SK-N-SH treated with all-trans-retinoic acid at 6 μM for 48 hours (cell line): Measurements from ENCODE around the gene COX7A1.
"Not testable (repeated sequence)": the region's sequence is repeated elsewhere in the genome, so short reads cannot be mapped to it uniquely, and the experiment has no call there.

Experiments
- ATAC-seq: fragments of 200-7000 bp; cut with Tn5 transposase; 3 replicates; pipeline ENCODE4 v1.9.1; 2020; ENCODE audit warnings: mild to moderate bottlenecking, moderate library complexity
- ARNTL ChIP-seq: fragments of 450-650 bp; formaldehyde crosslinking; IDR thresholded peaks from 2 replicates; pipeline ENCODE4 v1.5.0; 2020; ENCODE audit warnings: low read depth, mild to moderate bottlenecking, moderate library complexity, borderline replicate concordance
- BACH2 ChIP-seq: fragments of 250-450 bp; sonication (Bioruptor Pico); IDR thresholded peaks from 2 replicates; pipeline ENCODE4 v1.9.0; 2021; ENCODE audit warnings: mild to moderate bottlenecking, borderline replicate concordance
- CSDC2 ChIP-seq: fragments of 250-450 bp; sonication (Bioruptor Pico); IDR thresholded peaks from 2 replicates; pipeline ENCODE4 v1.5.0; 2020; ENCODE audit warnings: mild to moderate bottlenecking, moderate library complexity
- CSRNP3 ChIP-seq: fragments of 250-450 bp; sonication (Bioruptor Pico); IDR thresholded peaks from 2 replicates; pipeline ENCODE4 v1.5.1; 2021; ENCODE audit warnings: mild to moderate bottlenecking, moderate library complexity
- ESRRG ChIP-seq: fragments of 250-450 bp; sonication (Bioruptor Pico); IDR thresholded peaks from 2 replicates; pipeline ENCODE4 v1.6.1; 2021; ENCODE audit warnings: mild to moderate bottlenecking
- GLIS3 ChIP-seq: fragments of 250-450 bp; sonication (Bioruptor Pico); IDR thresholded peaks from 2 replicates; pipeline ENCODE4 v1.5.0; 2020; ENCODE audit warnings: mild to moderate bottlenecking, moderate library complexity
- ISL1 ChIP-seq: fragments of 250-450 bp; sonication (Bioruptor Pico); IDR thresholded peaks from 2 replicates; pipeline ENCODE4 v2.1.2; 2022; ENCODE audit warnings: mild to moderate bottlenecking, moderate library complexity
- OSR1 ChIP-seq: fragments of 250-450 bp; sonication (Bioruptor Pico); IDR thresholded peaks from 2 replicates; pipeline ENCODE4 v1.8.0; 2022; ENCODE audit warnings: moderate library complexity, mild to moderate bottlenecking, inconsistent platforms
- PATZ1 ChIP-seq: fragments of 250-450 bp; sonication (Bioruptor Pico); IDR thresholded peaks from 2 replicates; pipeline ENCODE4 v1.8.0; 2020; ENCODE audit warnings: mild to moderate bottlenecking, moderate library complexity, borderline replicate concordance
- PPARA ChIP-seq: fragments of 250-450 bp; sonication (Bioruptor Pico); IDR thresholded peaks from 2 replicates; pipeline ENCODE4 v1.5.0; 2020; ENCODE audit warnings: mild to moderate bottlenecking, borderline replicate concordance
- RARB ChIP-seq: fragments of 250-450 bp; sonication (Bioruptor Pico); IDR thresholded peaks from 2 replicates; pipeline ENCODE4 v1.8.0; 2021; ENCODE audit warnings: mild to moderate bottlenecking, moderate library complexity
- SNAI2 ChIP-seq: fragments of 250-450 bp; sonication (Bioruptor Pico); IDR thresholded peaks from 2 replicates; pipeline ENCODE4 v1.5.0; 2020; ENCODE audit warnings: mild to moderate bottlenecking, moderate library complexity
- TCF4 ChIP-seq: fragments of 250-450 bp; sonication (Bioruptor Pico); IDR thresholded peaks from 2 replicates; pipeline ENCODE4 v1.8.0; 2021; ENCODE audit warnings: mild to moderate bottlenecking, moderate library complexity, borderline replicate concordance
- TOX ChIP-seq: fragments of 250-450 bp; sonication (Bioruptor Pico); IDR thresholded peaks from 2 replicates; pipeline ENCODE4 v1.8.0; 2021; ENCODE audit warnings: mild to moderate bottlenecking, moderate library complexity, borderline replicate concordance
- ZC3H10 ChIP-seq: fragments of 250-450 bp; sonication (Bioruptor Pico); IDR thresholded peaks from 2 replicates; pipeline ENCODE4 v1.5.1; 2021; ENCODE audit warnings: mild to moderate bottlenecking, moderate library complexity
- ZFP3 ChIP-seq: fragments of 250-450 bp; sonication (Bioruptor Pico); IDR thresholded peaks from 2 replicates; pipeline ENCODE4 v1.5.0; 2020; ENCODE audit warnings: mild to moderate bottlenecking, moderate library complexity
- ZFP30 ChIP-seq: fragments of 450-650 bp; formaldehyde crosslinking; IDR thresholded peaks from 2 replicates; pipeline ENCODE4 v1.5.0; 2022; ENCODE audit warnings: mild to moderate bottlenecking, moderate library complexity
- ZNF565 ChIP-seq: fragments of 450-650 bp; formaldehyde crosslinking; conservative IDR thresholded peaks from 2 replicates; pipeline ENCODE4 v1.5.0; 2020; ENCODE audit warnings: low read depth, mild to moderate bottlenecking, moderate library complexity
- ZNF70 ChIP-seq: fragments of 450-650 bp; formaldehyde crosslinking; IDR thresholded peaks from 2 replicates; pipeline ENCODE4 v1.5.0; 2020; ENCODE audit warnings: mild to moderate bottlenecking, moderate library complexity
- ZNF8 ChIP-seq: fragments of 450-650 bp; formaldehyde crosslinking; IDR thresholded peaks from 2 replicates; pipeline ENCODE4 v1.5.0; 2020; ENCODE audit warnings: mild to moderate bottlenecking, moderate library complexity
- TF ChIP-seq, protein P1 (sequence below): fragments of 250-450 bp; sonication (Bioruptor Pico); IDR thresholded peaks from 2 replicates; pipeline ENCODE4 v1.8.0; 2021; ENCODE audit warnings: low read depth, mild to moderate bottlenecking, moderate library complexity, borderline replicate concordance

COX7A1 gene

DNA sequence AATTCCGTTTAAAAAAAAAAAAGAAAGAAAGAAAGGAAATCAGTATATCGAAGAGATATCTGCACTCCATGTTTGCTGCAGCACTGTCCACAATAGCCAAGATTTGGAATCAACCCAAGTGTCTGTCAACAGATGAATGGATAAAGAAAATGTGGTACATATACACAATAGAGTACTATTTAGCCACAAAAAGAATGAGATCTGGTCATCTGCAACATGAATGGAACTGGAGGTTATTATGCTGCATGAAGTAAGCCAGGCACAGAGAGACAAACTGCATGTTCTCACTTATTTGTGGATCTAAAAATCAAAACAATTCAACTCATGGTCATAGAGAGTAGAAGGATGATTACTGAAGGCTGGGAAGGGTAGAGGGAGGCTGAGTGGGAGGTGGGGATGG lies 45.9 kb upstream of the COX7A1 start:
- no peak for ATAC-seq
- TF ChIP-seq ZNF70: peak; percentile 39; the same call in 1 of the 2 replicates
- TF ChIP-seq ZNF8 (CRISPR knock-in tag): peak; percentile 48; the same call in 1 of the 2 replicates
- no peak for TF ChIP-seq OSR1 (CRISPR knock-in tag)

GRCh38 chr19:36196249-36196648 lies 44.0 kb upstream of the COX7A1 start:
- no peak for ATAC-seq
- TF ChIP-seq TOX (no peak), CSDC2 (CRISPR knock-in tag) (no peak), ZFP30 (CRISPR knock-in tag) (no peak), ZNF8 (CRISPR knock-in tag) (no peak), GLIS3 (CRISPR knock-in tag) (no peak), ARNTL (no peak)

DNA sequence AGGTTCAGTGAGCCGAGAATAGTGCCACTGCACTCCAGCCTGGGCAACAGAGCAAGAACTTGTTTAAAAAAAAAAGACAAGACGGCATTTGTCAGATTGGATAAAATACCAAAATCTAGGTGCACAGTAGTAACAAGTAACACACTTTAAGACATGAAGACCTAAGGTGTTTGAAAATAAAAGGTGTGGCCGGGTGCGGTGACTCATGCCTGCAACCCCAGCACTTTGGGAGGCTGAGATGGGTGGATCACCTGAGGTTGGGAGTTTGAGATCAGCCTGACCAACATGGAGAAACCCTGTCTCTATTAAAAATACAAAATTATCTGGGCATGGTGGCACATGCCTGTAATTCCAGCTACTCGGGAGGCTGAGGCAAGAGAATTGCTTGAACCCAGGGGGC lies 34.5 kb upstream of the COX7A1 start:
- not testable (repeated sequence) for ATAC-seq

DNA sequence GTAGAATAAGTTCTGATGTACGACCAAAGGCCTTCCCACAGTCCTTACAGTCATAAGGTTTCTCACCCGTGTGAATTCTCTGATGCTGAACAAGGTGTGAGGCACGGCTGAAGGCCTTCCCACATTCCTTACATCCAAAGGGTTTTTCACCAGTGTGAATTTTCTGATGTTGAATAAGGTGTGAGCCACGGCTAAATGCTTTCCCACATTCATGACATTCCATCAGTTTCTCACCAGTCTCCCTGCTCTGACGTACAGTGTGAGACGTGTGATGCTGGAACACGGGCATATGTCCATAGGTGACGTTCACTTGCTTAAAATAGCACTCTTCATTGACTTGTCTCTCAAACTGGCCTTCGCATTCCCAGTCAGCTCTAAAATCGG lies 31.0 kb upstream of the COX7A1 start:
- no peak for ATAC-seq
- TF ChIP-seq CSDC2 (CRISPR knock-in tag): no peak
- TF ChIP-seq PATZ1 (CRISPR knock-in tag): no peak
- TF ChIP-seq CSRNP3: no peak
- no peak for TF ChIP-seq SNAI2 (CRISPR knock-in tag)
- no peak for TF ChIP-seq OSR1 (CRISPR knock-in tag)
- TF ChIP-seq TCF4 (CRISPR knock-in tag): no peak
- TF ChIP-seq BACH2 (CRISPR knock-in tag): no peak
- TF ChIP-seq, protein P1, sequence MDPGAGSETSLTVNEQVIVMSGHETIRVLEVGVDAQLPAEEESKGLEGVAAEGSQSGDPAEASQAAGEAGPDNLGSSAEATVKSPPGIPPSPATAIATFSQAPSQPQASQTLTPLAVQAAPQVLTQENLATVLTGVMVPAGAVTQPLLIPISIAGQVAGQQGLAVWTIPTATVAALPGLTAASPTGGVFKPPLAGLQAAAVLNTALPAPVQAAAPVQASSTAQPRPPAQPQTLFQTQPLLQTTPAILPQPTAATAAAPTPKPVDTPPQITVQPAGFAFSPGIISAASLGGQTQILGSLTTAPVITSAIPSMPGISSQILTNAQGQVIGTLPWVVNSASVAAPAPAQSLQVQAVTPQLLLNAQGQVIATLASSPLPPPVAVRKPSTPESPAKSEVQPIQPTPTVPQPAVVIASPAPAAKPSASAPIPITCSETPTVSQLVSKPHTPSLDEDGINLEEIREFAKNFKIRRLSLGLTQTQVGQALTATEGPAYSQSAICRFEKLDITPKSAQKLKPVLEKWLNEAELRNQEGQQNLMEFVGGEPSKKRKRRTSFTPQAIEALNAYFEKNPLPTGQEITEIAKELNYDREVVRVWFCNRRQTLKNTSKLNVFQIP (CRISPR knock-in tag): no peak
- TF ChIP-seq ZNF565 (CRISPR knock-in tag): no peak
- TF ChIP-seq ARNTL: no peak
- TF ChIP-seq ZFP30 (CRISPR knock-in tag): no peak
- no peak for TF ChIP-seq GLIS3 (CRISPR knock-in tag)

GRCh38 chr19:36182612-36183244 lies 30.5 kb upstream of the COX7A1 start:
- no peak for TF ChIP-seq ESRRG
- no peak for TF ChIP-seq CSRNP3
- no peak for TF ChIP-seq GLIS3 (CRISPR knock-in tag)
- no peak for TF ChIP-seq CSDC2 (CRISPR knock-in tag)
- no peak for TF ChIP-seq PPARA (CRISPR knock-in tag)
- no peak for TF ChIP-seq ISL1 (CRISPR knock-in tag)
- no peak for TF ChIP-seq ZFP3
- TF ChIP-seq, protein P1 (CRISPR knock-in tag): no peak
- no peak for TF ChIP-seq RARB (CRISPR knock-in tag)
- TF ChIP-seq ZNF8 (CRISPR knock-in tag): no peak
- TF ChIP-seq ARNTL: no peak
- TF ChIP-seq TCF4 (CRISPR knock-in tag): no peak
- TF ChIP-seq SNAI2 (CRISPR knock-in tag): no peak
- TF ChIP-seq ZFP30 (CRISPR knock-in tag): no peak
- no peak for TF ChIP-seq ZNF565 (CRISPR knock-in tag)
- TF ChIP-seq ZC3H10 (CRISPR knock-in tag): no peak
- TF ChIP-seq BACH2 (CRISPR knock-in tag): no peak
- TF ChIP-seq OSR1 (CRISPR knock-in tag): no peak
- no peak for ATAC-seq

DNA sequence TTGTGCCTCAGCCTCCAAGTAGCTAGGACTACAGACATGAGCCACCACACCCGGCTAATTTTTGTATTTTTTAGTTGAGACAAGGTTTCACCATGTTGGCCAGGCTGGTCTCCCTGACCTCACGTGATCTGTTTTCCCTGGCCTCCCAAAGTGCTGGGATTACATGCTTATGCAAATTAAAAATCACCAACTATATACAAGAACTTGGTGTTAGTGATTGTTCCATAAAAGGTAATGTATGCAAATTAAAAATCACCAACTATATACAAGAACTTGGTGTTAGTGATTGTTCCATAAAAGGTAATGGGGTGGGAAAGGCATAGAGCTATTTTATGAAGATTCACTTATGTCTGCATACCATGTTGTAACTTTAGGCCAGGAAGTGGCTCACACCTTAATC lies 26.8 kb upstream of the COX7A1 start:
- not testable (repeated sequence) for ATAC-seq

- ATAC-seq: not testable (repeated sequence)
Observed at GRCh38 chr19:36173846-36174245, 21.6 kb upstream of the COX7A1 start.
